ENCODE data around the gene TNIK.
"Not testable (repeated sequence)": the region's sequence is repeated elsewhere in the genome, so short reads cannot be mapped to it uniquely, and the experiment has no call there.

The TNIK gene

GRCh38 chr3:171297207-171297606 is 163.0 kb downstream of the TNIK start:
- DNase-seq (ENCODE audit: insufficient read length, low spot score) (no peak), FAIRE-seq (no peak)
- TF ChIP-seq TAF1 (IDR thresholded peaks at IDR 0.05; ENCODE audit: low read depth, low read length) = no peak
- TF ChIP-seq SPI1 (IDR thresholded peaks at IDR 0.05; ENCODE audit: low read depth, low read length) = no peak
- TF ChIP-seq POU2F2 (IDR thresholded peaks at IDR 0.05; ENCODE audit: low read depth, low read length) = no peak
- no peak for TF ChIP-seq POLR2A (IDR thresholded peaks at IDR 0.05; ENCODE audit: low read depth, low read length)
- no peak for TF ChIP-seq PAX5 (IDR thresholded peaks at IDR 0.05; ENCODE audit: insufficient read depth, low read length, severe bottlenecking)
- no peak for TF ChIP-seq POLR2AphosphoS5 (IDR thresholded peaks at IDR 0.05; ENCODE audit: low read depth, low read length)

DNA sequence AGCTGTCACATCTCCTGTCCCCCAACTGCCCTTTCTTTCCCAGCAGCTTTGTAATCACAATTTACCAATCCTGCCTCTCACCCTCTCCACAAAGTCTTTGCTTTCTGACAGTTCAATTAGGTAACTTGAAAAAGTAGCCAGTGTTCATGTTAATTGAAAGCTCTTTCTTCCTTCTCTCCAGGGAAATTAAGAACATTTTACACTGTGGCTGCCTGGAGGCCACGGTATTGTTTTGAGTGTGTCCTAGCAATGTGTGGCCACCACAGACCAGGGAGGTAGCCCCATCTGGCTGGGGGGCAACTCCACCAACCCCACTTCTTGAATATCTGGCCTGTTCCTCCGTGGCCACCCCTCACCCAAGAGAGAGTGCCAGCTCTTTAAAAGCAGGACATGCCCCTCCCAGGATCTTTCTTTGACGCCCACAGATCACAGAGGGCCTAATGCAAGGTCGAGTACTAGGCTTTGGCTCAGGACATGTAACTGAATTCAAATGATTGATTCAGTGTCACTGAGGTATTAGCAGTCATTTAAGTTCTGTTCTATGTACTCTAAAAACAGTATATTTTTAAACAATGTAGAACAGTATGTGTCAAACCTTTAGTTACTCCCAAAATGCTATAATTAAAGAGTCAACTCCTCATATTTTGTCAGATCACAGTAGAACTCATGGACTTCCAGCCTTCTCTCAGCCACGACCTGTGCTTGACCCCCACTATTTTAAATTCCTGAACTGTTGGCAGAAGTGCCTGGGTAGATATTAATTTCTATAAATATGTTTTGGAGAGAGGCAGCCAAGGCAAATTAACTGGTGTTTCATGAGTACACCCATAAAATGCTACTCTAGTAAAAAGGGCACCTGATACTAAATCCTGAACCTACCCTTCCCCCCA is 164.5 kb downstream of the TNIK start:
- DNase-seq (ENCODE audit: insufficient read length, low spot score) (no peak), FAIRE-seq (no peak)
- no peak for TF ChIP-seq POU2F2 (IDR thresholded peaks at IDR 0.05; ENCODE audit: low read depth, low read length)
- TF ChIP-seq POLR2A (IDR thresholded peaks at IDR 0.05; ENCODE audit: low read depth, low read length) = no peak
- no peak for TF ChIP-seq PAX5 (IDR thresholded peaks at IDR 0.05; ENCODE audit: insufficient read depth, low read length, severe bottlenecking)
- TF ChIP-seq TAF1 (IDR thresholded peaks at IDR 0.05; ENCODE audit: low read depth, low read length) = no peak
- no peak for TF ChIP-seq SPI1 (IDR thresholded peaks at IDR 0.05; ENCODE audit: low read depth, low read length)
- no peak for TF ChIP-seq POLR2AphosphoS5 (IDR thresholded peaks at IDR 0.05; ENCODE audit: low read depth, low read length)

DNA sequence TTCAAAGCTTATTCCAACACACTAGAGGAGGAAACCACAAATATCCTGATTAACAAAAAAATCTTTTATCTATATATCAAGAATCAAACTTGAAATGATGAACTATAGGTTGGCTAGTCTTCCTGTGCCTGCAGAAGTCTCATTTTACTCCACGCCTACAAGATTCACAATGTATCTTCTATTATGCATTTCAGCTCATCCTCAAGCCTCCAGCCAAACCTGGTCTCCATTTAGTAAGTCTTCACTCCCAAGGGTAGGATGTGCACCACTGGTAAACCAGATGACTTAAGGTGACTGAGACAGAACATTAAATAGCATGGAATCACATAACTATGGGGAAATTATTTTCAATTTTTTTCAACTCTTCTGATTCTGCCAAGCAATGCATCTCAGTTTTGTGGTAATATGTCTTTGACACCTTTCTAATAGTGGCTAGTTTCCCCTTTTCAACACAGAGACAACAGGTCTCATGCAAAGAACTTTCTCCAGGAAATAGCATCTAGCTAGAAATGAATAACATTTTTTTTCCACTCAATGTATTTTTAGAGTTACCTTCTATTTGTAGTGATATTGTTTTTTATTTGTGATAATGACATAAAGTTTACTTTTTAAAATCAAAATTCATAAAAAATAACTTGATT is 166.9 kb downstream of the TNIK start:
- FAIRE-seq (peak; percentile 16), DNase-seq (ENCODE audit: insufficient read length, low spot score) (no peak)
- TF ChIP-seq SPI1 (IDR thresholded peaks at IDR 0.05; ENCODE audit: low read depth, low read length) = no peak
- no peak for TF ChIP-seq POU2F2 (IDR thresholded peaks at IDR 0.05; ENCODE audit: low read depth, low read length)
- no peak for TF ChIP-seq POLR2A (IDR thresholded peaks at IDR 0.05; ENCODE audit: low read depth, low read length)
- no peak for TF ChIP-seq POLR2AphosphoS5 (IDR thresholded peaks at IDR 0.05; ENCODE audit: low read depth, low read length)
- no peak for TF ChIP-seq TAF1 (IDR thresholded peaks at IDR 0.05; ENCODE audit: low read depth, low read length)
- no peak for TF ChIP-seq PAX5 (IDR thresholded peaks at IDR 0.05; ENCODE audit: insufficient read depth, low read length, severe bottlenecking)

GRCh38 chr3:171290680-171291079 is 169.5 kb downstream of the TNIK start:
- TF ChIP-seq PAX5 (IDR thresholded peaks at IDR 0.05; ENCODE audit: insufficient read depth, low read length, severe bottlenecking) = no peak
- no peak for TF ChIP-seq SPI1 (IDR thresholded peaks at IDR 0.05; ENCODE audit: low read depth, low read length)
- no peak for TF ChIP-seq TAF1 (IDR thresholded peaks at IDR 0.05; ENCODE audit: low read depth, low read length)
- no peak for TF ChIP-seq POU2F2 (IDR thresholded peaks at IDR 0.05; ENCODE audit: low read depth, low read length)
- no peak for TF ChIP-seq POLR2A (IDR thresholded peaks at IDR 0.05; ENCODE audit: low read depth, low read length)
- no peak for TF ChIP-seq POLR2AphosphoS5 (IDR thresholded peaks at IDR 0.05; ENCODE audit: low read depth, low read length)
- DNase-seq (ENCODE audit: insufficient read length, low spot score) = no peak
- no peak for FAIRE-seq

GRCh38 chr3:171289291-171289690 is 170.9 kb downstream of the TNIK start:
- TF ChIP-seq POU2F2 (IDR thresholded peaks at IDR 0.05; ENCODE audit: low read depth, low read length) (no peak), TAF1 (IDR thresholded peaks at IDR 0.05; ENCODE audit: low read depth, low read length) (no peak), SPI1 (IDR thresholded peaks at IDR 0.05; ENCODE audit: low read depth, low read length) (no peak), PAX5 (IDR thresholded peaks at IDR 0.05; ENCODE audit: insufficient read depth, low read length, severe bottlenecking) (no peak), POLR2A (IDR thresholded peaks at IDR 0.05; ENCODE audit: low read depth, low read length) (no peak), POLR2AphosphoS5 (IDR thresholded peaks at IDR 0.05; ENCODE audit: low read depth, low read length) (no peak)
- DNase-seq (ENCODE audit: insufficient read length, low spot score) = no peak
- FAIRE-seq = no peak

DNA sequence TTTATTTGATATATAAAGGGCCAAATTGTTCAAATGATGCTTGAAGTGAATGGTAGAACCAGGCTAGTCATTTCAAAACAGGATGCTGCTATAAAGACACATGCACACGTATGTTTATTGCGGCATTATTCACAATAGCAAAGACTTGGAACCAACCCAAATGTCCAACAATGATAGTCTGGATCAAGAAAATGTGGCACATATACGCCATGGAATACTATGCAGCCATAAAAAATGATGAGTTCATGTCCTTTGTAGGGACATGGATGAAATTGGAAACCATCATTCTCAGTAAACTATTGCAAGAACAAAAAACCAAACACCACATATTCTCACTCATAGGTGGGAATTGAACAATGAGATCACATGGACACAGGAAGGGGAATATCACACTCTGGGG is 172.4 kb downstream of the TNIK start:
- not testable (repeated sequence) for FAIRE-seq; DNase-seq (ENCODE audit: insufficient read length, low spot score)

DNA sequence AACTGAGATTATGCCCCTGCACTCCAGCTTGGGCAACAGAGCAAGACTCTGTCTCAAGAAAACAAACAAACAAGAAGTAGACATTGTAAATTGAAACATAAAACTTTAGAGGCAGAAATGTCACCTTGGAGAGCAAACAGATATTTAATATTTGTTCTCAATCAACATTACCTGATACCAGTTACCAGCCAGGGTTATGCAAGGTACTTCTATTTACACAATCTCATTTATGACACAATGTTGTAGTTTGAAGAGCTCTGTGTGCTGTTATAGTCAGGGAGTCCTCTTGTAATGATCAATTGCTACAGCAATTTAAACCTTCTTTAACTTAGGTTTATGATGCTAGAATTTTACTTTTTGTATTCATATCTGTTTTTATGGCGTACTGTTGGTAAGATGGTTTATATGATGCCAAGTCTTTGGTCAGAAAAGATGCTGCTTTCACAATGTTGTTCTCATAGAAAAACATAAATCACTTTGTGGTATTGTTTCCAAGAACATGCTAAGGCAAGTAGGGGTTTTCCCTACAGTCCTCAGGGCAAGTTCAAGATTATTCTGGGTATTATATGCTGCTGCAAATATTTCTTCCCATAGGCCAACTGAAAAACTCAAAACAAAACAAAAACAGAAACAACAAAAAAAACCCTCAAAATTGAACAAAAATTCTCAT is 173.5 kb downstream of the TNIK start:
- TF ChIP-seq TAF1 (IDR thresholded peaks at IDR 0.05; ENCODE audit: low read depth, low read length) = no peak
- no peak for TF ChIP-seq SPI1 (IDR thresholded peaks at IDR 0.05; ENCODE audit: low read depth, low read length)
- TF ChIP-seq POLR2A (IDR thresholded peaks at IDR 0.05; ENCODE audit: low read depth, low read length) = no peak
- TF ChIP-seq PAX5 (IDR thresholded peaks at IDR 0.05; ENCODE audit: insufficient read depth, low read length, severe bottlenecking) = no peak
- TF ChIP-seq POU2F2 (IDR thresholded peaks at IDR 0.05; ENCODE audit: low read depth, low read length) = no peak
- no peak for TF ChIP-seq POLR2AphosphoS5 (IDR thresholded peaks at IDR 0.05; ENCODE audit: low read depth, low read length)
- no peak for DNase-seq (ENCODE audit: insufficient read length, low spot score)
- FAIRE-seq = peak; percentile 41

DNA sequence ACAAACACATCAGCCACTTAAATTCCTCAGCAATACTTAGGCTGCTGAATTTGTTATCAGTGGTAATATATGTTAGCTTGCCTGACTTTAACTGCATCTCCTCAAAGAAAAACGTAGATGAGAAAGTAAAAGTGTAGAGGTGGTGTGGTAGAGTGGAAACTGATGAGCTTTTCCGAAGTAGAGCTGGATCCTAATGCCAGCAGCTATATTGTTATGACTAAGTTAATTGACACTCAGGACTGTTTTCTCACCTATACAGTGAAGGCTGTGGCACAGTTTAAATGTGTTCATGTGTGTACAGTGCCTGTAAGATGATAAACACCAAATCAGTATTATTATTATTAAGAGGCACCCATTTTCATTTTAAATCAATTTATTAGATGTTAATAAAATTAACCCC is 174.9 kb downstream of the TNIK start:
- TF ChIP-seq POU2F2 (IDR thresholded peaks at IDR 0.05; ENCODE audit: low read depth, low read length) (no peak), TAF1 (IDR thresholded peaks at IDR 0.05; ENCODE audit: low read depth, low read length) (no peak), PAX5 (IDR thresholded peaks at IDR 0.05; ENCODE audit: insufficient read depth, low read length, severe bottlenecking) (no peak), POLR2AphosphoS5 (IDR thresholded peaks at IDR 0.05; ENCODE audit: low read depth, low read length) (no peak)
- FAIRE-seq (no peak), DNase-seq (ENCODE audit: insufficient read length, low spot score) (no peak)

GRCh38 chr3:171284308-171285075 is 175.7 kb downstream of the TNIK start:
- no peak for TF ChIP-seq PAX5 (IDR thresholded peaks at IDR 0.05; ENCODE audit: insufficient read depth, low read length, severe bottlenecking)
- TF ChIP-seq SPI1 (IDR thresholded peaks at IDR 0.05; ENCODE audit: low read depth, low read length) = no peak
- no peak for TF ChIP-seq TAF1 (IDR thresholded peaks at IDR 0.05; ENCODE audit: low read depth, low read length)
- no peak for TF ChIP-seq POLR2A (IDR thresholded peaks at IDR 0.05; ENCODE audit: low read depth, low read length)
- TF ChIP-seq POU2F2 (IDR thresholded peaks at IDR 0.05; ENCODE audit: low read depth, low read length) = no peak
- TF ChIP-seq POLR2AphosphoS5 (IDR thresholded peaks at IDR 0.05; ENCODE audit: low read depth, low read length) = no peak
- FAIRE-seq (no peak), DNase-seq (ENCODE audit: insufficient read length, low spot score) (no peak)

Measured in GM12891 (cell line).